GM19351 (cell line): ENCODE results near the gene KDM6B.

Experiments
- ATAC-seq: cut with Tn5 transposase; IDR thresholded peaks from one replicate; pipeline ENCODE4 v1.9.1; 2021; ENCODE audit warnings: mild to moderate bottlenecking, moderate library complexity; ENCODE audit not compliant: unreplicated experiment

The KDM6B gene

DNA sequence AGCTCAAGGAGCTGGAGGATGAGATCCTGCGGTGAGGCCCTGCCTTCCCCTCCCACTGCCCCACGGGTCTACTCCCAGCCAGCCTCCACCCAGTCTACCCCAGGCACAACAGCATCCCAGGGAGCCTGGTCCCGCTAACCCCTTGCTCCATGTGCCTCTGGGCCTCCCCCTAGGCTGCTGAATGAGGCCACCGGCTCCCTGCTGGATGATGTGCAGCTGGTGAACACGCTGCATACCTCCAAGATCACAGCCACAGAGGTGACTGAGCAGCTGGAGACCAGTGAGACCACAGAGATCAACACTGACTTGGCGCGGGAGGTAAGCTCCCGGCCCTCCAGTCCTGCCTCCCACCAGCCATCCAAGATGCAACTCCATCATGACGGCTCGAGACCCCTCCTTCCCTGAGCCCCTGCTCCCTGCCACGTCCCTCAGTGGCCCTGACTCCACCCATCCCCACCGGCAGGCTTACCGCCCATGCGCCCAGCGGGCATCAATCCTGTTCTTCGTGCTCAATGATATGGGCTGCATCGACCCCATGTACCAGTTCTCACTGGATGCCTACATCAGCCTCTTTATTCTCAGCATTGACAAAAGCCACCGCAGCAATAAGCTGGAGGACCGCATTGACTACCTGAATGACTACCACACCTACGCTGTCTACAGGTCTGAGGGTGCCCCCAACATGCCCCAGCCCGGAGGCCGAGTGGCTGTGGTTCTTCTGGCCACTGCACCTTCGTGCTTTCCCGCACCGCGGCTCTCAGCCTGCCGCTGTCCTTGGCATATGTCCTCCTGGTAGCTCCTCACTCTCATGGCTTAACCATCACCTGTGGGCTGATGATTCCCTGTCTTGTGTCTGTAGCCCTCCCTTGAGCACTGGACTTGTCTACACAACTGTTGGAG is 15.0 kb upstream of the KDM6B start:
- no peak for ATAC-seq

DNA sequence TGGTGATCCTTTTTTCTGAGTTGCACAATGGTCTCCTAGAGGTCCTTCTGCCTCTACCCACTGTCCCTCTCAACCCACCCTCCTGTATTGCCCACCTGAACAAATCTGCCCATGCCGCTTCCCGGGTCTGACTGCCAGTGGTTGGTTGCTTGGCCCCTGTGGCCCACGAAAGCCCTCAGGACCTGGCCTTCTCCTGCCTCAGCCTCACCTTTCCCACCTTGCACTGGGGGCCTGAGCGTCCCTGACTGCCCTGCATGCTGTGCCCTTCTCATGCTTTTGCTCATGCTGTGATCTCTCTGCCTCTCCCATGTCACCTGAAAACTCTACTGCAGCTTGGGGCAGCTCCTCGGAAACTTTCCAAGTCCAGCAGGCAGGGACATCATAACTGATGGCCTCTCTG is 13.8 kb upstream of the KDM6B start:
- ATAC-seq, result no peak

- no peak for ATAC-seq
These were observed 11.9 kb upstream of the KDM6B start for GRCh38 chr17:7822126-7822525.

DNA sequence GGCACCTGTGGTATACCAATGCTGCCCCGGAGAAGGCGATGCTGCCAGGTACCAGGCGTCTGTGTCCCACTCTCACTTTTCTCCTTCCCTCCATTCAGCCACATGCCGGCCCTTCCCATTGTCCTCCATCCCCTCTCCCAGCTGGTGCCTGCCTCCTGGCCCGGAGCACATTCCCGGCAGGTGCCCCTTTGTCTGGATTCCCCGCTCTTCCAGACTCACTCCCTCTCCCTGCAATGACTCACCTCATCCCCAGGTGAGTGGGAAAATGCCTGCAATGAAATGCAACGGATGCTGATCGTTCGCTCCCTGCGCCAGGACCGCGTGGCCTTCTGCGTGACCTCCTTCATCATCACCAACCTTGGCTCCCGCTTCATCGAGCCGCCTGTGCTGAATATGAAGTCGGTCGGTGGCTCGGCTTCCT is 10.4 kb upstream of the KDM6B start:
- no peak for ATAC-seq

- ATAC-seq, result no peak
These were observed 9.7 kb upstream of the KDM6B start for GRCh38 chr17:7824021-7824924.

DNA sequence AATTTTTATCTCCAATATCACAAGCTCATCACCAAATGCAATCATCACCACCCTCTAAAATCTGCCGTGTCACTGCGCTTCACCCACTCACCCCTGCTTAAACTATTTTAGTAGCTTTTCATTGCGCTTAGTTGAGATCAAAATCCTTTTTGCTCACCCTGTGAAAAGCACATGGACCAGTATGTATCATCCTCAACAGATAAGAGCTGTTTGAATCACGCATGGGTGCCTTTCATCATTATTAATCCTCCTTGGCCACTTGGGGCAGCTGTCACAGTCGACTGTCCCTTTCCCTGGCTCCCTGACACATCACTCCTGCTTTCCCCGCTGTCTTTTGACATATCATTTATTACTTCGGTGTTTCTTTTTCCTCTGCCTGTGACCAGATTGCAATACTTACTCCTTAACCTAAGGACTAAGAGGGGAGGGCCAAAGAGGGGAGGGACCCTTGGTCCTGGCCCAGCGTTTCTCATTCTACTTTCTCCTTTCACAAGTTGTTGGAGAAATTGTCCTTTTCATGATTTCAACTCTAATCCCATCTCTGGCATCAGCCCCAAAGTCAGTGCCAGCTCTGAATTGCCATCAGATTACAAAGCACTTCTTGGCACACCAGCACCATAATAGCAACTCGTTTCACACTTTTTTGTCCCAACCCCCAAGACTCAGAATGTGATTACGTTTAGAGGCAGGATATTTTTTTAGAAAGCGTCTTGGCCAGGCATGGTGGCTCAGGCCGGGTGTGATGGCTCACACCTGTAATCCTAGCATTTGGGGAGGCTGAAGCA is 8.6 kb upstream of the KDM6B start:
- ATAC-seq, result no peak

GRCh38 chr17:7830616-7831015 is 3.4 kb upstream of the KDM6B start:
- no peak for ATAC-seq

DNA sequence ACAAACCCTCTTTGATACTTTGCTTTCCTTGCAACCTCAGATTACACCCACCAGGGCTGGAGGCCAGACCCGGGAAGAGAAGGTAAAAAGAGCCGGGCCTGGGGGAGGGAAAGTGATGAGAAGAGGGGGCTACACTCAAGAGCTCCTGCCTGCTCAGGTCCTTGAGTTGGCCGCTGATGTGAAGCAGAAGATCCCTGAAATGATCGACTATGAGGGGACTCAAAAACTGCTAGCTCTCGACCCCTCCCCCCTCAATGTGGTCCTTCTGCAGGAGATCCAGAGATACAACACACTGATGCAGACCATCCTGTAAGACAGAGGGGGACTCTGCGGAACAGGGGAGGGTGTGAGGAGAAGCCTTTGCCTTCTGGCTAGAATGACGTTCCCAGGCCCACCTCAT is 2.8 kb upstream of the KDM6B start:
- ATAC-seq, result no peak

DNA sequence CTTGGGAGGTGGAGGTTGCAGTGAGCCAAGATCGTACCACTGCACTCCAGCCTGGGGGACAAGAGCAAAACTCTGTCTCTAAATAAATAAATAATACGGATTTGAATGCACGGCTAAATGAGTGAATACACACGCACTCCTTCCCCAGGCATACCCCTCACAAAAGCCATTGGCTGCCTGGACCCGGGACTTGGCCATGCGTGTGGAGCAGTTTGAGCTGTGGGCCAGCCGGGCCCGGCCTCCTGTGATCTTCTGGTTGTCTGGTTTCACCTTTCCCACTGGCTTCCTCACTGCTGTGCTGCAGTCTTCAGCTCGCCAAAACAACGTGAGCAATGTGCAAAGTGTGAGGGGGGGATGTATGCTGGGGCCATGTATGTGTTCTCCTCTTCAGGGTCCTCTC is 1.6 kb upstream of the KDM6B start:
- no peak for ATAC-seq

GRCh38 chr17:7833011-7833794 is 814 bp upstream of the KDM6B start:
- ATAC-seq, result no peak

DNA sequence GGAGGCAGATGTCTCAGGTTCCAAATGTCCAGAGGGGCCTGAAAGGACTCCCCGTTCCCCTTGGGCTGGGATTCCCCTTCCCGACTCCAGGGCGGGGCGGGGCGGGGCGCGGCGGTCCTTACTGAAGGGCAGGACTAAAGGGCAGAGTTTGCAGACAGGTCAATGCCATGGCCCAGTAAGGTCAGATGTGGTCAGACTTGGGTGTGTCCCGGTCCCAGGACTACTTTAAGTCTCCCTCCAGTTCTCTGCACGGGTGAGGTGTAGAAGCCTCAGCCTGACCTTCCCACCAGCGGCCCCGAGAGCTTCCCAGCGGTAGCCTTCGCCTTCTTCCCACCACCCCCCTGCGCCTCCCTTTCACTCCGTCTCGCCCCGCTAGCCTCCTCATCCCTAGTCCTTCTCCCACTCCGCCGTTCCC is 532 bp downstream of the KDM6B start:
- no peak for ATAC-seq

- peak; percentile 42 for ATAC-seq
These were observed 1.2 kb downstream of the KDM6B start for GRCh38 chr17:7834957-7835813.

DNA sequence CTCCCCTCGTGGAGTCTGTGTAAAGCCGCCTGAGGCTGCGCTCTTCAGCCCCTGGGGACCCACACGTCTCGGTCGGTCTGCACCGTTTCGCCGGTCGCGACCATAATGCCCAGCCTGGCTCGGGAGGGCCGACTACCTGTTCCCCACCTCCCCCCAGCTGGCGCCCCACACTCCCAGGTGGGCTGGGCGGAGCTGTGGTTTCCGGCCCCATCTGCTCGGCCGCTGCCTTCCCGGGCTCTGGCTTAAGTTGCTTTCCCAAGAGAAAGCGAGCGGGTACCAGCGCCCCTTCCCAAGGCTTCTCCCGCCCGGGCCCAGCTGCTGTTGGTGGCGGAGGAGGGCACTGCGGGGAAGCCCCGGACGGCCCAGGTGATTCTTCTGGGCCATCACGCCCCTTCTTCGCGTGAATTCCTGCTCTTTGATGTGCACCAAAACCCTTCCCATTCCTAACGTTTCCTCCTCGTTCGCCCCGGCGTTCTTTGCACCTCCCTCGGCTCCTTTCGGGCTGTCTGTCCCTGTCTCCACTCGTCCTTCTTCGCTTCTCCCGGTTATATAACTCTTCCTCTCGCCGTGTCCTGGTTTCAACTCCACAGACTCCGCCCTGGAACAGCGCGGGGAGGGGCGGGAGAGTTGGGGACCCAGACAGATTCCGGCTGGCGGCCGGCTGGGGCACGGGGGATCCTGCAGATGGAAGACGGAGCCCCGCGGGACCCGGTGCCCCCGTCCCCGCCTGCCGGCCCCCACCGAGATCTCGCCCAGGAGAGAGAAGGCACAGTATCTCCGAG is 2.0 kb downstream of the KDM6B start:
- ATAC-seq, result peak; percentile 21

- no peak for ATAC-seq
These were observed 2.8 kb downstream of the KDM6B start for GRCh38 chr17:7836596-7837407.

GRCh38 chr17:7837408-7838088 is 3.5 kb downstream of the KDM6B start:
- no peak for ATAC-seq

- no peak for ATAC-seq
These were observed 4.4 kb downstream of the KDM6B start for GRCh38 chr17:7838090-7839075.
